Tibial nerve (tissue), 4 donors: ENCODE measurements around the gene IFI16. TPM values are rescaled to one million over a fixed set of nuclear protein-coding genes. Genes with fewer than 3 reads are reported as not detected.

Experiments used
- DNase-seq, 2 donors: peaks; one replicate each; pipeline ENCODE4 v3.0.0-alpha.2; 2019; ENCODE audit warnings: low spot score in 2 of 2
- H3K27ac ChIP-seq, 4 donors: fragments of 200-600 bp; sonication (generic) in 3 of 4; one replicate each; pipeline ENCODE4 v1.5.1; 2017 to 2019; ENCODE audit warnings: mild to moderate bottlenecking in 1 of 4
- H3K27me3 ChIP-seq, 2 donors: fragments of 200-600 bp; sonication (generic) in 1 of 2; one replicate each; pipeline versions ENCODE4 v1.5.1 to v1.6.0; 2017 to 2019
- H3K36me3 ChIP-seq, 3 donors: fragments of 200-600 bp; sonication (generic); one replicate each; pipeline ENCODE4 v1.5.1; 2018 to 2019
- H3K4me1 ChIP-seq, 4 donors: fragments of 200-600 bp; sonication (generic) in 3 of 4; one replicate each; pipeline ENCODE4 v1.5.1; 2017 to 2019
- H3K4me3 ChIP-seq, 4 donors: fragments of 200-600 bp; sonication (generic) in 3 of 4; one replicate each; pipeline ENCODE4 v1.5.1; 2017 to 2019; ENCODE audit warnings: mild to moderate bottlenecking in 1 of 4, moderate library complexity in 1 of 4
- H3K9me3 ChIP-seq, 4 donors: fragments of 200-600 bp; sonication (generic) in 3 of 4; one replicate each; pipeline ENCODE4 v1.5.1; 2017 to 2019
- CTCF ChIP-seq, 5 experiments: fragments of 200-600 bp in 3 of 5; fragments of 450-650 bp in 2 of 5; sonication (generic) in 3 of 5; IDR thresholded peaks; one replicate each; pipeline ENCODE4 v1.5.1; 2016 to 2019; ENCODE audit warnings: antibody characterized with exemption in 5 of 5, mild to moderate bottlenecking in 3 of 5, moderate library complexity in 2 of 5
- EP300 ChIP-seq, 2 donors: sonication (generic); formaldehyde crosslinking; IDR thresholded peaks; one replicate each; pipeline ENCODE4 v1.6.1; 2017; ENCODE audit warnings: antibody characterized with exemption in 2 of 2, mild to moderate bottlenecking in 1 of 2
- POLR2A ChIP-seq, 2 donors: fragments of 450-650 bp; IDR thresholded peaks; one replicate each; pipeline ENCODE4 v1.6.1; 2017; ENCODE audit warnings: antibody characterized with exemption in 2 of 2, mild to moderate bottlenecking in 2 of 2, moderate library complexity in 2 of 2
- WGBS, 2 donors: methylation state at CpG; one replicate each; pipeline ENCODE4 v1.1.5; 2018; 5-methylcytosine and 5-hydroxymethylcytosine counted together
- total RNA-seq, 4 donors: library from RNA; depleted of rRNA; stranded (reverse); fragments of >200 nt; gene quantifications; one replicate each; pipeline ENCODE4 v1.1.0, GENCODE V29; 2016

The IFI16 gene
- total RNA-seq, 4 donors from 2014 or later = 63.2 to 121 (median 108) TPM

- H3K36me3 ChIP-seq = peaks cover 9 to 67% (median 12%) of the 10 kb centered on the region in 3 donors
- no peaks in the 10 kb centered on the region for H3K27me3 ChIP-seq
- 69% methylated on average over 5 of the region's 5 CpGs for WGBS, 2 donors
- TF ChIP-seq CTCF (IDR thresholded peaks at IDR 0.05) (no peak), EP300 (IDR thresholded peaks at IDR 0.05) (no peak), POLR2A (IDR thresholded peaks at IDR 0.05) (no peak)
- H3K9me3 ChIP-seq = no peaks in the 10 kb centered on the region
- no peak for DNase-seq
- H3K27ac ChIP-seq = peak overlapping the region in 1 of 4 donors; percentile 54
- peaks cover 0 to 29% (median 14%) of the 10 kb centered on the region in 4 donors for H3K4me1 ChIP-seq
- H3K4me3 ChIP-seq = no peak overlapping the region
Observed at GRCh38 chr1:159055181-159055641, 45.5 kb downstream of the IFI16 start.

DNA sequence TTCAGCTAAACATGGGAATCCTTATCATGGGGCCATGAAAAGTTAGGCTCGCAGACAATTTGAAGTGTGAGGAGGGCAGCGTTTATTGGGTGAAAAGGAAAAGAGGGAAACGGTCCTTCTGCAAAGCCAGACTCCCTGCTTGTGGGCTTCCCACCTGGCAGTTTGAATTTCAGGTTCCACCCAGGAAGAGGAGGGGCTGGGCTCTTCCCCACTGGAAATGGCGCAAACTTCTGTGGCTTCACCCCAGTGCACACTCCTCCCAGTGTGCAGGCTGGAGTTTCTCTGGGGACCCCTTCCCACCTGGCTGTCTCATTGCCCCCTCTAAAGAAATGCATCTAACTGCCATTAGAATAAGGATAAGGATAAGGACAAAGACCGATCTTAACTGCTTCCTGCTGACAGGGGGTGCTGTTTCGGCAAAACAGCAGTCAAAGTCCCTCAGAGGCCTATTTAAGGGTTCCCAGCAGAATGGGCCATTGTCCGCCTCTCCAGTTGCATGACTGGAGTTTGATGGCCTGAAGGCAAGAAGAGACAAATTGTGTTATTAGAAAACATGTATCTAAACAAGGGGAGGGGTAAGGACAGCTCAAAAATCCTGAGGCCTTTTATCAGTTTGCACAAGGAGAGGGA is 46.5 kb downstream of the IFI16 start:
- no peak for DNase-seq
- H3K9me3 ChIP-seq = no peaks in the 10 kb centered on the region
- peaks cover 9 to 57% (median 9%) of the 10 kb centered on the region in 3 donors for H3K36me3 ChIP-seq

DNA sequence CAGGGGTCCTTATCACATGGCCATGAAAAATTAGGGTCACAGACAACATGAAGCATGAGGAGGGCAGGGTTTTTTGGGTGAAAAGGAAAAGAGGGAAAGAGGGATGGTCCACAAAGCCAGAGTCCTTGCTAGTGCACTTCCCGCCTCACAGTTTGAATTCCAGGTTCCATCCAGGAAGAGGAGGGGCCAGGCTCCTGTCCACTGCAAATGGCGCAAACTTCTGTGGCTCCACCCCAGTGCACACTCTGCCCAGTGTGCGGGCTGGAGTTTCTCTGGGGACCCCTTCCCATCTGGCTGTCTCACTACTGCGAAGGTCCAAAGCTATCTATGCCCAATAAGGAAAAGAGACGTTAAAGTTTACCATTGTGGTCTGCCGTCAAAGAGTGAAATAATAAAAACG is 49.0 kb downstream of the IFI16 start:
- WGBS, 2 donors = 82 to 86% methylated on average over 7 of the region's 7 CpGs
- Histone ChIP-seq H3K27ac (no peak overlapping the region), H3K4me3 (no peak overlapping the region), H3K27me3 (no peaks in the 10 kb centered on the region), H3K36me3 (peaks cover 0 to 32% (median 0%) of the 10 kb centered on the region in 3 donors), H3K4me1 (peaks cover 0 to 19% (median 13%) of the 10 kb centered on the region in 4 donors), H3K9me3 (no peaks in the 10 kb centered on the region)
- DNase-seq = no peak
- no peak for TF ChIP-seq EP300 (IDR thresholded peaks at IDR 0.05)
- no peak for TF ChIP-seq POLR2A (IDR thresholded peaks at IDR 0.05)
- TF ChIP-seq CTCF (IDR thresholded peaks at IDR 0.05) = no peak

More for the DNA sequence above, 46.5 kb downstream of the IFI16 start:
- WGBS, 2 donors = 82% methylated on average over 7 of the region's 7 CpGs
- TF ChIP-seq CTCF (IDR thresholded peaks at IDR 0.05) (no peak), POLR2A (IDR thresholded peaks at IDR 0.05) (no peak), EP300 (IDR thresholded peaks at IDR 0.05) (no peak)
- Histone ChIP-seq H3K4me3 (no peak overlapping the region), H3K27ac (no peak overlapping the region), H3K4me1 (peaks cover 0 to 29% (median 14%) of the 10 kb centered on the region in 4 donors), H3K27me3 (no peaks in the 10 kb centered on the region)

DNA sequence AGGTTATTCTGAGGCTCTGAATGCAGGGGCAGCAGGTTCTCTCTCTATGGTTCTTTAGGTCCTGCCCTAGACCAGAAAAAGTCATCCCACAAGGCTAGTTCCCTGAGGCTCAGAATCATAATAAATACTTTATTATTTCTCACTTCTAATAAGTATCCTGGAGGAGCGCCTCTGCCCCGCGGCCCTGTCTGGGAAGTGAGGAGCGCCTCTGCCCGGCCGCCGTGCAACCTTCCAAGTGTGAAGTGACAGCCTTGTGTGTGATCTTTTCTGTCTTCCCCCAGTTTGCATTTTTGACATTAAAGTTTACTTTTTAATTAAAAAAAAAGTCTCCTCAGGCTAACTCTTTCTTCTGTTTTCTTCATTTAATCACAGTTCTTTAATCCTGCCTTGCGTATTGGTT is 55.4 kb downstream of the IFI16 start:
- WGBS, 2 donors = 95 to 97% methylated on average over 8 of the region's 8 CpGs
- no peak for TF ChIP-seq EP300 (IDR thresholded peaks at IDR 0.05)
- no peak for TF ChIP-seq CTCF (IDR thresholded peaks at IDR 0.05)
- TF ChIP-seq POLR2A (IDR thresholded peaks at IDR 0.05) = no peak

GRCh38 chr1:159066108-159066507 is 56.4 kb downstream of the IFI16 start:
- Histone ChIP-seq H3K27me3 (no peaks in the 10 kb centered on the region), H3K36me3 (no peaks in the 10 kb centered on the region), H3K4me3 (no peak overlapping the region), H3K27ac (no peak overlapping the region), H3K9me3 (no peaks in the 10 kb centered on the region), H3K4me1 (peaks cover 0 to 12% (median 4%) of the 10 kb centered on the region in 4 donors)
- WGBS, 2 donors = 83 to 88% methylated on average over 4 of the region's 4 CpGs
- DNase-seq = no peak
- TF ChIP-seq EP300 (IDR thresholded peaks at IDR 0.05) (no peak), CTCF (IDR thresholded peaks at IDR 0.05) (no peak), POLR2A (IDR thresholded peaks at IDR 0.05) (no peak)

More for the DNA sequence above, 55.4 kb downstream of the IFI16 start:
- Histone ChIP-seq H3K27ac (no peak overlapping the region), H3K9me3 (no peaks in the 10 kb centered on the region), H3K36me3 (no peaks in the 10 kb centered on the region), H3K4me3 (no peak overlapping the region), H3K4me1 (peaks cover 0 to 12% (median 4%) of the 10 kb centered on the region in 4 donors), H3K27me3 (no peaks in the 10 kb centered on the region)
- DNase-seq = no peak
